WTC11 (cell line): ENCODE data around the gene ACER1. TPM values are rescaled to one million over a fixed set of nuclear protein-coding genes. Genes with fewer than 3 reads are reported as not detected.

Source experiments
- ATAC-seq: fragments of 200-7000 bp; cut with Tn5 transposase; 2 replicates; pipeline ENCODE4 v1.10.0; 2021; ENCODE audit warnings: mild to moderate bottlenecking, moderate library complexity
- CTCF ChIA-PET: fragments of 300-600 bp; sonication (Branson Sonifier 250); formaldehyde crosslinking; loops from one replicate; lab custom pipeline; 2021; ENCODE audit warnings: antibody characterized with exemption; lab: Charles Lee
- POLR2A ChIA-PET: fragments of 350-600 bp; sonication (Branson Sonifier 250); formaldehyde crosslinking; loops from one replicate; lab custom pipeline; 2021; ENCODE audit warnings: antibody characterized with exemption; lab: Charles Lee
- DNase-seq: peaks from one replicate; pipeline ENCODE4 v3.0.0; 2021; ENCODE audit warnings: low spot score
- H3K27ac Mint-ChIP-seq: 2 replicates; pipeline ENCODE4 v1.8.0; 2021; ENCODE audit warnings: mixed read lengths
- H3K27me3 Mint-ChIP-seq: 2 replicates; pipeline ENCODE4 v1.8.0; 2021; ENCODE audit warnings: low read depth, mild to moderate bottlenecking, moderate library complexity, mixed read lengths
- H3K36me3 Mint-ChIP-seq: 2 replicates; pipeline ENCODE4 v1.8.0; 2021; ENCODE audit warnings: mixed read lengths
- H3K4me1 Mint-ChIP-seq: 2 replicates; pipeline ENCODE4 v1.8.0; 2022; ENCODE audit warnings: mixed read lengths
- H3K4me3 Mint-ChIP-seq: 2 replicates; pipeline ENCODE4 v1.8.0; 2021; ENCODE audit warnings: mild to moderate bottlenecking, moderate library complexity, mixed read lengths
- H3K9me3 Mint-ChIP-seq: 2 replicates; pipeline ENCODE4 v1.8.0; 2021; ENCODE audit warnings: mixed read lengths
- CBFB ChIP-seq: sonication (generic); formaldehyde crosslinking; IDR thresholded peaks from 2 replicates; pipeline ENCODE4 v1.8.1; 2022; ENCODE audit warnings: mild to moderate bottlenecking, low read depth, missing genetic modification reagents
- ERG ChIP-seq: fragments of 250-450 bp; sonication (Bioruptor Pico); IDR thresholded peaks from 2 replicates; pipeline ENCODE4 v1.8.0; 2021; ENCODE audit warnings: mild to moderate bottlenecking
- ETV6 ChIP-seq: sonication (generic); formaldehyde crosslinking; IDR thresholded peaks from 2 replicates; pipeline ENCODE4 v1.8.1; 2022; ENCODE audit warnings: mild to moderate bottlenecking, missing genetic modification reagents
- FOXK1 ChIP-seq: sonication (generic); formaldehyde crosslinking; IDR thresholded peaks from 2 replicates; pipeline ENCODE4 v1.8.0; 2022; ENCODE audit warnings: mild to moderate bottlenecking, moderate library complexity, missing genetic modification reagents
- GABPB1 ChIP-seq: sonication (generic); formaldehyde crosslinking; IDR thresholded peaks from 2 replicates; pipeline ENCODE4 v1.8.1; 2023; ENCODE audit warnings: mild to moderate bottlenecking, missing genetic modification reagents
- GTF2I ChIP-seq: fragments of 250-450 bp; sonication (Bioruptor Pico); conservative IDR thresholded peaks from 2 replicates; pipeline ENCODE4 v1.4.0; 2021; ENCODE audit warnings: mild to moderate bottlenecking
- IRF2 ChIP-seq: sonication (generic); formaldehyde crosslinking; IDR thresholded peaks from 2 replicates; pipeline ENCODE4 v1.8.0; 2022; ENCODE audit warnings: low read depth, missing genetic modification reagents, borderline replicate concordance
- JUN ChIP-seq: sonication (generic); formaldehyde crosslinking; IDR thresholded peaks from 2 replicates; pipeline ENCODE4 v1.8.0; 2023; ENCODE audit warnings: mild to moderate bottlenecking, missing genetic modification reagents
- KAT7 ChIP-seq: sonication (generic); formaldehyde crosslinking; IDR thresholded peaks from 2 replicates; pipeline ENCODE4 v1.8.1; 2023; ENCODE audit warnings: missing genetic modification reagents, mild to moderate bottlenecking, borderline replicate concordance
- MAX ChIP-seq: sonication (generic); formaldehyde crosslinking; IDR thresholded peaks from 2 replicates; pipeline ENCODE4 v1.8.0; 2022; ENCODE audit warnings: mild to moderate bottlenecking, missing genetic modification reagents
- PRRX2 ChIP-seq: fragments of 250-450 bp; sonication (Bioruptor Pico); IDR thresholded peaks from 2 replicates; pipeline ENCODE4 v1.8.0; 2021; ENCODE audit warnings: mild to moderate bottlenecking
- RELA ChIP-seq: sonication (generic); formaldehyde crosslinking; IDR thresholded peaks from 2 replicates; pipeline ENCODE4 v1.8.1; 2022; ENCODE audit warnings: missing genetic modification reagents, mild to moderate bottlenecking, borderline replicate concordance
- RORB ChIP-seq: fragments of 250-450 bp; sonication (Bioruptor Pico); IDR thresholded peaks from 2 replicates; pipeline ENCODE4 v1.9.0; 2021; ENCODE audit warnings: mild to moderate bottlenecking
- TCF7 ChIP-seq: sonication (generic); formaldehyde crosslinking; IDR thresholded peaks from 2 replicates; pipeline ENCODE4 v1.8.0; 2022; ENCODE audit warnings: mild to moderate bottlenecking, low read depth, missing genetic modification reagents, moderate library complexity
- TEAD1 ChIP-seq: sonication (generic); formaldehyde crosslinking; IDR thresholded peaks from 2 replicates; pipeline ENCODE4 v1.8.0; 2022; ENCODE audit warnings: mild to moderate bottlenecking, missing genetic modification reagents
- TEAD4 ChIP-seq: sonication (generic); formaldehyde crosslinking; IDR thresholded peaks from 2 replicates; pipeline ENCODE4 v1.8.0; 2022; ENCODE audit warnings: mild to moderate bottlenecking, missing genetic modification reagents
- USF2 ChIP-seq: sonication (generic); formaldehyde crosslinking; IDR thresholded peaks from 2 replicates; pipeline ENCODE4 v1.8.1; 2023; ENCODE audit warnings: mild to moderate bottlenecking, missing genetic modification reagents, moderate library complexity
- ZBTB43 ChIP-seq: sonication (generic); formaldehyde crosslinking; IDR thresholded peaks from 2 replicates; pipeline ENCODE4 v1.8.1; 2023; ENCODE audit warnings: mild to moderate bottlenecking, missing genetic modification reagents
- ZNF121 ChIP-seq: sonication (generic); formaldehyde crosslinking; IDR thresholded peaks from 2 replicates; pipeline ENCODE4 v1.8.0; 2023; ENCODE audit warnings: missing genetic modification reagents
- ZNF425 ChIP-seq: fragments of 250-450 bp; sonication (Bioruptor Pico); conservative IDR thresholded peaks from 2 replicates; pipeline ENCODE4 v1.9.0; 2021; ENCODE audit warnings: mild to moderate bottlenecking
- total RNA-seq: library from RNA; stranded (reverse); gene quantifications from 3 replicates; pipeline ENCODE4 v1.2.3, GENCODE V29; 2021
- TF ChIP-seq, protein P1 (sequence below): fragments of 250-450 bp; sonication (Bioruptor Pico); IDR thresholded peaks from 2 replicates; pipeline ENCODE4 v1.9.0; 2021; ENCODE audit warnings: mild to moderate bottlenecking
- TF ChIP-seq, protein P2 (sequence below): sonication (generic); formaldehyde crosslinking; IDR thresholded peaks from 2 replicates; pipeline ENCODE4 v1.8.1; 2022; ENCODE audit warnings: mild to moderate bottlenecking, moderate library complexity, missing genetic modification reagents

The ACER1 gene
- total RNA-seq, 1 experiment from 2014 or later, result not detected

DNA sequence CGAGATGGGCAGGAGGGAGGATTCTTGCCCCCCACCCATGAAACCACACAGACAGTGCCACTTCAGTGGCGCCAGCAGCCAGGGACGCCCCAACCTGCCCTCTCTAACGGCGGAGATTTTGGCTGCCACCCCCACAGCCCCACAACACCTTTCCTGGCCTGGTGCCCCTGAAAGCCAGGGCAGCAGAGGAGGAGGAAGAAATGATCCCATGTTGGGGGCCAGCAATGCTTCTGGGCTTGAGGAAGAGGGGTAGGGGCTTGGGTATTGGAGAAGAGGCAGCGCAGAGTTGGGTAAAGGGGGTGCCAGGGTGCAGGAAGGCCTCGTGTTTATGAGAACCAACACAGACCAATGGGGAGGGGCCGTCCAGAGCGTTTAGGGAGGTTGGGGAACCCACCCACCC lies 55.4 kb downstream of the ACER1 start:
- H3K4me1 Mint-ChIP-seq, result peaks cover 56% of the 10 kb centered on the region
- peak overlapping the region; percentile 83 for H3K27ac Mint-ChIP-seq
- POLR2A ChIA-PET, result no interaction called here
- CTCF ChIA-PET, result interaction anchor here (2.3 kb wide), 1 partner anchor 59 kb away, joined by 12 read pairs; no protein-coding TSS in a partner anchor
- peaks cover 20% of the 10 kb centered on the region for H3K9me3 Mint-ChIP-seq
- no peaks in the 10 kb centered on the region; the same call in 1 of the 2 replicates for H3K36me3 Mint-ChIP-seq
- ATAC-seq, result no peak
- peak overlapping the region; percentile 86 for H3K4me3 Mint-ChIP-seq
- no peak for TF ChIP-seq TEAD4 (CRISPR knock-in tag)
- TF ChIP-seq ETV6, result no peak
- TF ChIP-seq KAT7, result no peak
- TF ChIP-seq ZNF121 (CRISPR knock-in tag), result no peak
- no peak for TF ChIP-seq ZBTB43
- TF ChIP-seq GTF2I (CRISPR knock-in tag), result no peak
- TF ChIP-seq USF2 (CRISPR knock-in tag), result no peak
- TF ChIP-seq, protein P1, sequence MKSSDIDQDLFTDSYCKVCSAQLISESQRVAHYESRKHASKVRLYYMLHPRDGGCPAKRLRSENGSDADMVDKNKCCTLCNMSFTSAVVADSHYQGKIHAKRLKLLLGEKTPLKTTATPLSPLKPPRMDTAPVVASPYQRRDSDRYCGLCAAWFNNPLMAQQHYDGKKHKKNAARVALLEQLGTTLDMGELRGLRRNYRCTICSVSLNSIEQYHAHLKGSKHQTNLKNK, result no peak
- no peak for TF ChIP-seq RELA
- no peak for TF ChIP-seq CBFB (CRISPR knock-in tag)
- TF ChIP-seq, protein P2, sequence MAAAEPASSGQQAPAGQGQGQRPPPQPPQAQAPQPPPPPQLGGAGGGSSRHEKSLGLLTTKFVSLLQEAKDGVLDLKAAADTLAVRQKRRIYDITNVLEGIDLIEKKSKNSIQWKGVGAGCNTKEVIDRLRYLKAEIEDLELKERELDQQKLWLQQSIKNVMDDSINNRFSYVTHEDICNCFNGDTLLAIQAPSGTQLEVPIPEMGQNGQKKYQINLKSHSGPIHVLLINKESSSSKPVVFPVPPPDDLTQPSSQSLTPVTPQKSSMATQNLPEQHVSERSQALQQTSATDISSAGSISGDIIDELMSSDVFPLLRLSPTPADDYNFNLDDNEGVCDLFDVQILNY (CRISPR knock-in tag), result no peak
- no peak for TF ChIP-seq IRF2 (CRISPR knock-in tag)
- TF ChIP-seq TCF7, result no peak
- no peak for TF ChIP-seq JUN (CRISPR knock-in tag)
- no peak for TF ChIP-seq GABPB1 (CRISPR knock-in tag)
- TF ChIP-seq ERG (CRISPR knock-in tag), result no peak
- TF ChIP-seq RORB, result no peak
- no peak for TF ChIP-seq ZNF425 (CRISPR knock-in tag)
- TF ChIP-seq TEAD1 (CRISPR knock-in tag), result no peak
- DNase-seq, result no peak
- H3K27me3 Mint-ChIP-seq, result peaks cover 16% of the 10 kb centered on the region

- ATAC-seq (no peak), DNase-seq (no peak)
- peaks cover 72% of the 10 kb centered on the region for H3K4me1 Mint-ChIP-seq
- H3K4me3 Mint-ChIP-seq, result no peak overlapping the region
- POLR2A ChIA-PET, result no interaction called here
- peaks cover 5% of the 10 kb centered on the region for H3K9me3 Mint-ChIP-seq
- peak overlapping the region; percentile 40 for H3K27ac Mint-ChIP-seq
- no peak for TF ChIP-seq PRRX2 (CRISPR knock-in tag)
- TF ChIP-seq RORB, result no peak
- no peak for TF ChIP-seq FOXK1 (CRISPR knock-in tag)
- TF ChIP-seq MAX, result no peak
- TF ChIP-seq, all 79 proteins: peak for 0
- H3K36me3 Mint-ChIP-seq, result no peaks in the 10 kb centered on the region; the same call in 1 of the 2 replicates
- CTCF ChIA-PET, result interaction anchor here (2.3 kb wide), 1 partner anchor 58 kb away, joined by 12 read pairs; no protein-coding TSS in a partner anchor
- H3K27me3 Mint-ChIP-seq, result peaks cover 6% of the 10 kb centered on the region; the same call in 1 of the 2 replicates
Measured at GRCh38 chr19:6276447-6276846, 57.0 kb downstream of the ACER1 start.
